ENCODE data around the gene RHBDL1. TPM values are rescaled to one million over a fixed set of nuclear protein-coding genes. Genes with fewer than 3 reads are reported as not detected.

RHBDL1 gene
- polyA plus RNA-seq, 1 donor from 2014 or later, result 7.2 TPM

DNA sequence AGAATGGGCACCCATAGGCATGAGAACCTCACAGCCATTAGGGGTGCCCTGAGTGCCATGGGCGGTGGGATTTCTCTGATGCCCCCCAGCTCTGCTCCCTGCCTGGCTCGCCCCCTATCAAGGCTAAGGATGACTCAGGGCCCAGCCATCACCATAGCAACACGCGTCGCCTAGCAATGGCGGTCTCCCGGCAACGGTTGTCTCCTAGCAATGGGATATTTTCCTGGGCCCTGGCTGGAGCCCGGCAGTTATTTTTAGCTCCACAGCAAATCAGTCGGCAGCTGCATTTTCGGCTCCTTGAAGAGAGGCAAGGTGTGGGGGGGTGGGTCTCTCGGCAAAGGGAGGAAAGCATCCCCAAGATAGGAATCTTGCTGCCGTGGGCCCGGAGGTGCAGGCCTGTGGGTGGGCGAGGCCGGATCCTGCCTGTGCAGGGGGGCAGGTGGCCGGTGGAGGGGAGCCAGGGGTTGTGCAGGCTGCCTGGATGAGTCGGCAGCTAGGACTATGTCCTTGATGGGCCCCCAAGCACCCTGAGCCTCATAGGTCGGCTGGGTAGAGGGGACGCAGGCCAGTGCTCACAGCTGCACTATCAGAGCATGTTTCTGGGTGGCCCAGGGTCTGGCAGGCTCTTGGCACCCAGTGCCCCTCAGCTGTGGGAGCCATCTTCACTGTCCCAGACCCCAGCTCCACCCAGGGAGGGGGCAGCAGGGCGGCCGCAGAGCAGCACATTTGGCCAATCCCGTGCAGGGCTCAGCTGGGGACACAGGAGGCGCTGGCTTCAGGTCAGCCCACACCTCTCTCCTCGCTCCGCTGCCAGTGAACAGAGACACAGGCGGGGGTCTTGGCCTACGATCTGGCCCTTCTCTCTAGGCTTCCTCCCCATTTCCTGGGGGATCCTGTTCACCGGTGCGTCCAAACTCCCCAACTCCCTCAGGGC is 34.4 kb downstream of the RHBDL1 start:
- H3K27me3 ChIP-seq (ENCODE audit: insufficient read depth, low read depth, low read length), result no peaks in the 10 kb centered on the region
- H3K4me2 ChIP-seq (ENCODE audit: low read length), result peak overlapping the region; percentile 75
- H3F3A ChIP-seq (ENCODE audit: insufficient read depth, low read length, poor library complexity, severe bottlenecking), result peaks cover 5% of the 10 kb centered on the region
- peak overlapping the region; percentile 99 for H3K27ac ChIP-seq (ENCODE audit: low read length)
- H4K20me1 ChIP-seq (ENCODE audit: insufficient read depth), result no peaks in the 10 kb centered on the region
- peak overlapping the region; percentile 94 for H3K9ac ChIP-seq (ENCODE audit: low read length)
- peaks cover 14% of the 10 kb centered on the region for H3K79me2 ChIP-seq (replicated peaks; ENCODE audit: insufficient read depth, low read length)
- H3K9me3 ChIP-seq (ENCODE audit: low read length), result no peaks in the 10 kb centered on the region
- no peaks in the 10 kb centered on the region for H3K9me2 ChIP-seq (ENCODE audit: insufficient read depth, low read length)
- H3K4me3 ChIP-seq (ENCODE audit: low read length), result peak overlapping the region; percentile 70
- TF ChIP-seq SMC3 (conservative IDR thresholded peaks at IDR 0.05; ENCODE audit: poor library complexity) (peak; percentile 49), MXI1 (conservative IDR thresholded peaks at IDR 0.05; ENCODE audit: poor library complexity, severe bottlenecking) (peak; percentile 99), RAD21 (conservative IDR thresholded peaks at IDR 0.05) (peak; percentile 35), EP300 (conservative IDR thresholded peaks at IDR 0.05; ENCODE audit: poor library complexity, severe bottlenecking) (peak; percentile 91), POLR2AphosphoS5 (IDR thresholded peaks at IDR 0.05) (peak; percentile 81), CTCF (IDR thresholded peaks at IDR 0.05; ENCODE audit: poor library complexity, severe bottlenecking) (peak; percentile 17), EZH2 (IDR thresholded peaks at IDR 0.05; ENCODE audit: borderline replicate concordance, insufficient read depth, low read length, poor library complexity, severe bottlenecking) (no peak), TAF1 (IDR thresholded peaks at IDR 0.05; ENCODE audit: low read depth) (peak; percentile 66)
- TF ChIP-seq, protein P1, sequence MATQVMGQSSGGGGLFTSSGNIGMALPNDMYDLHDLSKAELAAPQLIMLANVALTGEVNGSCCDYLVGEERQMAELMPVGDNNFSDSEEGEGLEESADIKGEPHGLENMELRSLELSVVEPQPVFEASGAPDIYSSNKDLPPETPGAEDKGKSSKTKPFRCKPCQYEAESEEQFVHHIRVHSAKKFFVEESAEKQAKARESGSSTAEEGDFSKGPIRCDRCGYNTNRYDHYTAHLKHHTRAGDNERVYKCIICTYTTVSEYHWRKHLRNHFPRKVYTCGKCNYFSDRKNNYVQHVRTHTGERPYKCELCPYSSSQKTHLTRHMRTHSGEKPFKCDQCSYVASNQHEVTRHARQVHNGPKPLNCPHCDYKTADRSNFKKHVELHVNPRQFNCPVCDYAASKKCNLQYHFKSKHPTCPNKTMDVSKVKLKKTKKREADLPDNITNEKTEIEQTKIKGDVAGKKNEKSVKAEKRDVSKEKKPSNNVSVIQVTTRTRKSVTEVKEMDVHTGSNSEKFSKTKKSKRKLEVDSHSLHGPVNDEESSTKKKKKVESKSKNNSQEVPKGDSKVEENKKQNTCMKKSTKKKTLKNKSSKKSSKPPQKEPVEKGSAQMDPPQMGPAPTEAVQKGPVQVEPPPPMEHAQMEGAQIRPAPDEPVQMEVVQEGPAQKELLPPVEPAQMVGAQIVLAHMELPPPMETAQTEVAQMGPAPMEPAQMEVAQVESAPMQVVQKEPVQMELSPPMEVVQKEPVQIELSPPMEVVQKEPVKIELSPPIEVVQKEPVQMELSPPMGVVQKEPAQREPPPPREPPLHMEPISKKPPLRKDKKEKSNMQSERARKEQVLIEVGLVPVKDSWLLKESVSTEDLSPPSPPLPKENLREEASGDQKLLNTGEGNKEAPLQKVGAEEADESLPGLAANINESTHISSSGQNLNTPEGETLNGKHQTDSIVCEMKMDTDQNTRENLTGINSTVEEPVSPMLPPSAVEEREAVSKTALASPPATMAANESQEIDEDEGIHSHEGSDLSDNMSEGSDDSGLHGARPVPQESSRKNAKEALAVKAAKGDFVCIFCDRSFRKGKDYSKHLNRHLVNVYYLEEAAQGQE (IDR thresholded peaks at IDR 0.05; ENCODE audit: borderline replicate concordance), result peak; percentile 96
- no peak overlapping the region for H2AFZ ChIP-seq (ENCODE audit: low read depth, low read length)
- no peaks in the 10 kb centered on the region for H3K36me3 ChIP-seq (ENCODE audit: insufficient read depth, low read length)

DNA sequence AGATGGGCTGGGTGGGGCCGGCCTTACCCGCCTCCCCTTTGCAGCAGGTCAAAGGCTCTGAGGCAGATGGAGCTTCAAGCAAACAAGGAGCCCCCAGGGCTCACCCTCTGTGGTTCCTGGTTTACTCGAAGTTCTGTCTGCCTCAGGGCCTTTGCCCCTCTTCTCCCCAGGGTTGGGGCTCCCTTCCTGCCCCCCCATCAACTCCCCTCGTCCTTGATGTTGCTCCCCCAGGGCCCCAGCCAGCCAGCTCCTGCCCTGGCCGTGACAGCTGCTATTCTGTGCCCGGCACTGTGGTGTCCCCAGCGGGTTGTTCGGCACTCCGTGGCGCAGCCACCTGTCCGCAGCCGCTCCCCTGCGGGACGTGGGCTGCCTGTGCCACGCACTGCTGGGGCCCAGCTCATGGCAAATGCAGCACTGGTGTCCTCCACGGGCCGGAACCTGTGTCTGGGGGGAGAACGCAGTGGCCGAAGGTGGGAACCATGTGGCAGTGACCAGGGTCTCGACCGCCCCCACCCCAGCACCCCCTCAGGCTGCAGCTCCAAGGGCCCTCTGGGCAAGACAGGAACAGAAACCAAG is 35.1 kb downstream of the RHBDL1 start:
- Histone ChIP-seq H3F3A (ENCODE audit: insufficient read depth, low read length, poor library complexity, severe bottlenecking) (peaks cover 5% of the 10 kb centered on the region), H3K9me3 (ENCODE audit: low read length) (no peaks in the 10 kb centered on the region), H3K4me2 (ENCODE audit: low read length) (peak overlapping the region; percentile 75), H3K27ac (ENCODE audit: low read length) (peak overlapping the region; percentile 99), H3K27me3 (ENCODE audit: insufficient read depth, low read depth, low read length) (no peaks in the 10 kb centered on the region), H3K4me3 (ENCODE audit: low read length) (peak overlapping the region; percentile 70), H3K36me3 (ENCODE audit: insufficient read depth, low read length) (no peaks in the 10 kb centered on the region), H3K9ac (ENCODE audit: low read length) (peak overlapping the region; percentile 94), H3K9me2 (ENCODE audit: insufficient read depth, low read length) (no peaks in the 10 kb centered on the region), H3K79me2 (replicated peaks; ENCODE audit: insufficient read depth, low read length) (peaks cover 11% of the 10 kb centered on the region), H4K20me1 (ENCODE audit: insufficient read depth) (no peaks in the 10 kb centered on the region), H2AFZ (ENCODE audit: low read depth, low read length) (no peak overlapping the region)
- TF ChIP-seq, protein P1 (IDR thresholded peaks at IDR 0.05; ENCODE audit: borderline replicate concordance), result no peak
- no peak for TF ChIP-seq SMC3 (conservative IDR thresholded peaks at IDR 0.05; ENCODE audit: poor library complexity)
- TF ChIP-seq EZH2 (IDR thresholded peaks at IDR 0.05; ENCODE audit: borderline replicate concordance, insufficient read depth, low read length, poor library complexity, severe bottlenecking), result no peak
- no peak for TF ChIP-seq CTCF (IDR thresholded peaks at IDR 0.05; ENCODE audit: poor library complexity, severe bottlenecking)
- TF ChIP-seq EP300 (conservative IDR thresholded peaks at IDR 0.05; ENCODE audit: poor library complexity, severe bottlenecking), result no peak
